ENCODE data around the gene FOXO3.

DNA sequence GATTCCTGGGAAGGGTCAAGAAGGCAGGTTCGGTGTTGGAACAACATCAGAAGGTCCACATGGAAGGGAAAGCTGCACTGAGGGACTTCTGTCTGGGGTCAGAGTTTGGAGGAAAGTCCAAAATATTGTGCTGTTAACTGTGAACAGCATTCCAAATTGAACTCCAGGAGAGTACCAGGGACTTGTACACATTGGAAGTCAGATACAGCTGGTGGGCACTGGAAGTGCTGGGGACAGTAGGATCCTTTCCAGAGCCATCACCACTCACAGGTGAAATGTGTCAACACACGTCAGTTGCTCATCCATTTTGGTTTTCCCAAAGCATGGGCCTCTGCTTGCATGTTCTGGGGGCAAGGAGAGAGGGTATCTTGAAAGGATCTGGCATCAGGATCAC, 18.6 kb downstream of the FOXO3 start:
- TF ChIP-seq, protein P1, sequence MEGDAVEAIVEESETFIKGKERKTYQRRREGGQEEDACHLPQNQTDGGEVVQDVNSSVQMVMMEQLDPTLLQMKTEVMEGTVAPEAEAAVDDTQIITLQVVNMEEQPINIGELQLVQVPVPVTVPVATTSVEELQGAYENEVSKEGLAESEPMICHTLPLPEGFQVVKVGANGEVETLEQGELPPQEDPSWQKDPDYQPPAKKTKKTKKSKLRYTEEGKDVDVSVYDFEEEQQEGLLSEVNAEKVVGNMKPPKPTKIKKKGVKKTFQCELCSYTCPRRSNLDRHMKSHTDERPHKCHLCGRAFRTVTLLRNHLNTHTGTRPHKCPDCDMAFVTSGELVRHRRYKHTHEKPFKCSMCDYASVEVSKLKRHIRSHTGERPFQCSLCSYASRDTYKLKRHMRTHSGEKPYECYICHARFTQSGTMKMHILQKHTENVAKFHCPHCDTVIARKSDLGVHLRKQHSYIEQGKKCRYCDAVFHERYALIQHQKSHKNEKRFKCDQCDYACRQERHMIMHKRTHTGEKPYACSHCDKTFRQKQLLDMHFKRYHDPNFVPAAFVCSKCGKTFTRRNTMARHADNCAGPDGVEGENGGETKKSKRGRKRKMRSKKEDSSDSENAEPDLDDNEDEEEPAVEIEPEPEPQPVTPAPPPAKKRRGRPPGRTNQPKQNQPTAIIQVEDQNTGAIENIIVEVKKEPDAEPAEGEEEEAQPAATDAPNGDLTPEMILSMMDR (IDR thresholded peaks at IDR 0.05), result no peak
- TF ChIP-seq POLR2A (IDR thresholded peaks at IDR 0.05), result no peak

All from lower leg skin (tissue), 3 donors.